ENCODE data around the gene GPSM1.
"Not testable (repeated sequence)": the region's sequence is repeated elsewhere in the genome, so short reads cannot be mapped to it uniquely, and the experiment has no call there.

Gene GPSM1

GRCh38 chr9:136318111-136318775 is 9.1 kb upstream of the GPSM1 start:
- DNase-seq (ENCODE audit: low spot score) = no peak

GRCh38 chr9:136318776-136319241 is 8.5 kb upstream of the GPSM1 start:
- DNase-seq (ENCODE audit: low spot score) = no peak

- DNase-seq (ENCODE audit: low spot score) = not testable (repeated sequence)
Measured at GRCh38 chr9:136319244-136319643, 8.1 kb upstream of the GPSM1 start.

GRCh38 chr9:136319955-136320354 is 7.4 kb upstream of the GPSM1 start:
- not testable (repeated sequence) for DNase-seq (ENCODE audit: low spot score)

- DNase-seq (ENCODE audit: low spot score) = not testable (repeated sequence)
Measured at GRCh38 chr9:136320972-136321371, 6.4 kb upstream of the GPSM1 start.

- DNase-seq (ENCODE audit: low spot score) = no peak
Measured at GRCh38 chr9:136321561-136321960, 5.8 kb upstream of the GPSM1 start.

- no peak for DNase-seq (ENCODE audit: low spot score)
Measured at GRCh38 chr9:136322756-136323330, 4.5 kb upstream of the GPSM1 start.

GRCh38 chr9:136323371-136323789 is 4.0 kb upstream of the GPSM1 start:
- DNase-seq (ENCODE audit: low spot score) = no peak

- DNase-seq (ENCODE audit: low spot score) = no peak
Measured at GRCh38 chr9:136324501-136325300, 2.6 kb upstream of the GPSM1 start.

GRCh38 chr9:136325358-136325757 is 2.0 kb upstream of the GPSM1 start:
- no peak for DNase-seq (ENCODE audit: low spot score)

GRCh38 chr9:136326061-136326760 is 1.1 kb upstream of the GPSM1 start:
- DNase-seq (ENCODE audit: low spot score) = no peak

- no peak for DNase-seq (ENCODE audit: low spot score)
Measured at GRCh38 chr9:136326761-136327303, 507 bp upstream of the GPSM1 start.

GRCh38 chr9:136328011-136328621 is 777 bp downstream of the GPSM1 start:
- DNase-seq (ENCODE audit: low spot score) = no peak

GRCh38 chr9:136328622-136329041 is 1.3 kb downstream of the GPSM1 start:
- DNase-seq (ENCODE audit: low spot score) = no peak

GRCh38 chr9:136329211-136329627 is 1.9 kb downstream of the GPSM1 start:
- DNase-seq (ENCODE audit: low spot score) = no peak

- DNase-seq (ENCODE audit: low spot score) = no peak
Measured at GRCh38 chr9:136329636-136330405, 2.5 kb downstream of the GPSM1 start.

GRCh38 chr9:136330406-136330990 is 3.2 kb downstream of the GPSM1 start:
- no peak for DNase-seq (ENCODE audit: low spot score)

GRCh38 chr9:136331030-136331429 is 3.7 kb downstream of the GPSM1 start:
- DNase-seq (ENCODE audit: low spot score) = no peak

GRCh38 chr9:136331556-136332481 is 4.5 kb downstream of the GPSM1 start:
- DNase-seq (ENCODE audit: low spot score) = no peak
